GM10248 (cell line): ENCODE measurements around the gene ANKRD55.
"Not testable (repeated sequence)": the region's sequence is repeated elsewhere in the genome, so short reads cannot be mapped to it uniquely, and the experiment has no call there.

Experiments used
- CTCF ChIA-PET: fragments of 300-600 bp; sonication (Branson Sonifier 250); formaldehyde crosslinking; extraction: SDS; loops from one replicate; lab custom pipeline; 2021; ENCODE audit warnings: antibody characterized with exemption; lab: Yijun Ruan, JAX
- POLR2A ChIA-PET: fragments of 350-650 bp; sonication (Branson Sonifier 250); formaldehyde crosslinking; extraction: SDS; loops from one replicate; lab custom pipeline; 2020; ENCODE audit warnings: antibody characterized with exemption; lab: Yijun Ruan, JAX
- DNase-seq: peaks from one replicate; pipeline ENCODE4 v3.0.0; 2012; ENCODE audit errors: extremely low spot score
- TF ChIP-seq, protein P1 (sequence below): IDR thresholded peaks from 2 replicates; pipeline ENCODE4 v1.5.1; 2012; ENCODE audit warnings: mild to moderate bottlenecking, low read depth; ENCODE audit errors: extremely low read depth, missing control alignments, control extremely low read depth

Gene ANKRD55

GRCh38 chr5:56267856-56268255 is 34.7 kb upstream of the ANKRD55 start:
- TF ChIP-seq, protein P1, sequence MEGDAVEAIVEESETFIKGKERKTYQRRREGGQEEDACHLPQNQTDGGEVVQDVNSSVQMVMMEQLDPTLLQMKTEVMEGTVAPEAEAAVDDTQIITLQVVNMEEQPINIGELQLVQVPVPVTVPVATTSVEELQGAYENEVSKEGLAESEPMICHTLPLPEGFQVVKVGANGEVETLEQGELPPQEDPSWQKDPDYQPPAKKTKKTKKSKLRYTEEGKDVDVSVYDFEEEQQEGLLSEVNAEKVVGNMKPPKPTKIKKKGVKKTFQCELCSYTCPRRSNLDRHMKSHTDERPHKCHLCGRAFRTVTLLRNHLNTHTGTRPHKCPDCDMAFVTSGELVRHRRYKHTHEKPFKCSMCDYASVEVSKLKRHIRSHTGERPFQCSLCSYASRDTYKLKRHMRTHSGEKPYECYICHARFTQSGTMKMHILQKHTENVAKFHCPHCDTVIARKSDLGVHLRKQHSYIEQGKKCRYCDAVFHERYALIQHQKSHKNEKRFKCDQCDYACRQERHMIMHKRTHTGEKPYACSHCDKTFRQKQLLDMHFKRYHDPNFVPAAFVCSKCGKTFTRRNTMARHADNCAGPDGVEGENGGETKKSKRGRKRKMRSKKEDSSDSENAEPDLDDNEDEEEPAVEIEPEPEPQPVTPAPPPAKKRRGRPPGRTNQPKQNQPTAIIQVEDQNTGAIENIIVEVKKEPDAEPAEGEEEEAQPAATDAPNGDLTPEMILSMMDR, result no peak
- no peak for DNase-seq
- POLR2A ChIA-PET, result no interaction called here
- CTCF ChIA-PET, result interaction anchor here (0.8 to 1.6 kb wide), 4 partner anchors 35 to 571 kb away, joined by 3 to 10 read pairs (median 5); no protein-coding TSS in a partner anchor

DNA sequence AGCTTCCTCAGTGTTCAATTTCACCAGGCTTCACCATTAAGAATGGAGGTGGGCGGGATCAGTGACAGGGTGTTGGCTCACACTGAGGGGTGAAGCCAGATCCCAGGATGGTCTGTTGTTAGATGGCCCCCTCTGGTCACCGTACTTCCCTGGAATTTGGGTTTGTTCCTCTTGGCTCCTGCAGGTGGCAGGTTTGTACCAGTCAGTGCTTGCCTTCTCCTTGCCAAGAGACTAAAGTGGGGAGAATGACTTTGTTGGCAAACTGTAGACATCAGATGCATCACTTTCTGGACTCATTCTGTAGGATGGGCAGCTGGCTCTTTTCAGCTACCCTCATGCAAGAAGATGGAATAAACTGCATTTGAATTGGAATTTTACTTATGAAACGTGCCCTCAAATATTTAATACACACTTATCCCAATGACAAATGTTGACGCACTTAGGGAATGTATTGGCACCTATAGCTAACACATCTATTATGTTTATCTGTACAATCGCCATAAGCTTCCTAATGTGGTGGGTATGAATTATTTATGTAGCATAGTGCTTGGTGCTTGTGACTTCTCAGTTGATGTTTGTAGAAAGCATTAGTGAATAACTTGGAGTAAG is 31.4 kb upstream of the ANKRD55 start:
- POLR2A ChIA-PET, result no interaction called here
- DNase-seq, result no peak
- CTCF ChIA-PET, result interaction anchor here (0.6 to 4.4 kb wide), 8 partner anchors 12 to 874 kb away, joined by 3 to 27 read pairs (median 4); no protein-coding TSS in a partner anchor
- TF ChIP-seq, protein P1, result peak; percentile 35

GRCh38 chr5:56262279-56262678 is 29.1 kb upstream of the ANKRD55 start:
- no peak for DNase-seq
- POLR2A ChIA-PET, result no interaction called here
- TF ChIP-seq, protein P1, result no peak
- CTCF ChIA-PET, result no interaction called here

GRCh38 chr5:56259002-56259511 is 25.9 kb upstream of the ANKRD55 start:
- no peak for DNase-seq
- CTCF ChIA-PET, result interaction anchor here (1.0 to 3.0 kb wide), 3 partner anchors 11 to 323 kb away, joined by 3 to 15 read pairs (median 3); no protein-coding TSS in a partner anchor
- TF ChIP-seq, protein P1, result no peak
- POLR2A ChIA-PET, result interaction anchor here (0.6 kb wide), 1 partner anchor 227 kb away, joined by 3 read pairs; no protein-coding TSS in a partner anchor

DNA sequence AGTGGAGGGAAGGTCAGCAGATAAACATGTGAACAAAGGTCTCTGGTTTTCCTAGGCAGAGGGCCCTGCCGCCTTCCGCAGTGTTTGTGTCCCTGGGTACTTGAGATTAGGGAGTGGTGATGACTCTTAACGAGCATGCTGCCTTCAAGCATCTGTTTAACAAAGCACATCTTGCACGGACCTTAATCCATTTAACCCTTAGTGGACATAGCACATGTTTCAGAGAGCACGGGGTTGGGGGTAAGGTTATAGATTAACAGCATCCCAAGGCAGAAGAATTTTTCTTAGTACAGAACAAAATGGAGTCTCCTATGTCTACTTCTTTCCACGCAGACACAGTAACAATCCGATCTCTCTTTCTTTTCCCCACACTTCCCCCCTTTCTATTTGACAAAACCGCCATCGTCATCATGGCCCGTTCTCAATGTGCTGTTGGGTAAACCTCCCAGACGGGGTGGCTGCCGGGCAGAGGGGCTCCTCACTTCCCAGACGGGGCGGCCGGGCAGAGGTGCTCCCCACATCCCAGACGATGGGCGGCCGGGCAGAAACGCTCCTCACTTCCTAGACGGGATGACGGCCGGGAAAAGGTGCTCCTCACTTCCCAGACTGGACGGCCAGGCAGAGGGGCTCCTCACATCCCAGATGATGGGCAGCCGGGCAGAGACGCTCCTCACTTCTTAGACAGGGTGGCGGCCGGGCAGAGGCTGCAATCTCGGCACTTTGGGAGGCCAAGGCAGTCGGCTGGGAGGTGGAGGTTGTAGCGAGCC is 24.8 kb upstream of the ANKRD55 start:
- DNase-seq, POLR2A ChIA-PET: not testable (repeated sequence)
- CTCF ChIA-PET, result interaction anchor here (1.4 to 3.0 kb wide), 2 partner anchors 12 to 17 kb away, joined by 3 to 15 read pairs; no protein-coding TSS in a partner anchor

DNA sequence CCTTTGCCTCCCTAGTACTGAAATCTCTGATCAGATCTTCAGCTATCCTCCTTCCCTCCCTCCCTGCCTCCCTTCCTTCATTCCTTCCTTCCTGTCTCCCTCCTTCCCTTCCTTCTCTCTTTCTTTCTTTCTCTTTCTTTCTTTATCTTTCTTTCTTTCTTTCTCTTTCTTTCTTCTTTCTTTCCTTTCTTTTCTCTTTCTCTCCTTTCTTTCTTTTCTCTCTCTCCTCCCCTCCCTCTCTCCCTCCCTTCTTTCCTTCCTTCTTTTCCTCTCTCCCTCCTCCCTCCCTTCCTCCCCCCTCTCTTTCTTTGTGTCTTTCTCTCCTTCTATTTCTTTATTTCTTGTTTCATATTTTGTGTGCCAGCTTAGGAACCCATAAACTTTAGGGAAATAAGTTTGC is 23.9 kb upstream of the ANKRD55 start:
- TF ChIP-seq, protein P1, result no peak
- no peak for DNase-seq
- CTCF ChIA-PET, result no interaction called here
- POLR2A ChIA-PET, result no interaction called here
